Loucy (cell line): Measurements from ENCODE around the gene OSBPL2.

Source experiments
- H2AFZ ChIP-seq: fragments of 200-600 bp; sonication (generic); 2 replicates; pipeline ENCODE4 v1.6.0; 2016; ENCODE audit warnings: antibody characterized with exemption, mild to moderate bottlenecking, low read length, moderate library complexity
- H3F3A ChIP-seq: fragments of 200-600 bp; 2 replicates; pipeline ENCODE4 v1.6.0; 2016; ENCODE audit warnings: antibody characterized with exemption, low read depth, mild to moderate bottlenecking
- H3K27me3 ChIP-seq: fragments of 200-600 bp; sonication (generic); 2 replicates; pipeline ENCODE4 v1.6.1; 2014; ENCODE audit warnings: low read length, mild to moderate bottlenecking; ENCODE audit not compliant: insufficient read depth, poor library complexity, severe bottlenecking
- H3K36me3 ChIP-seq: fragments of 200-600 bp; sonication (generic); 2 replicates; pipeline ENCODE4 v1.6.1; 2016; ENCODE audit warnings: low read length; ENCODE audit not compliant: insufficient read depth
- H3K4me1 ChIP-seq: fragments of 200-600 bp; sonication (generic); 2 replicates; pipeline ENCODE4 v1.5.1; 2014; ENCODE audit warnings: low read length, mild to moderate bottlenecking; ENCODE audit not compliant: insufficient read depth, poor library complexity, severe bottlenecking
- H3K4me2 ChIP-seq: fragments of 200-600 bp; sonication (generic); 2 replicates; pipeline ENCODE4 v1.6.0; 2014; ENCODE audit warnings: antibody characterized with exemption, low read length, low read depth, mild to moderate bottlenecking; ENCODE audit not compliant: poor library complexity, severe bottlenecking
- H3K4me3 ChIP-seq: fragments of 200-600 bp; sonication (generic); 2 replicates; pipeline ENCODE4 v1.5.1; 2014; ENCODE audit warnings: low read length, mild to moderate bottlenecking, mixed read lengths; ENCODE audit not compliant: poor library complexity, severe bottlenecking
- H3K79me2 ChIP-seq: fragments of 200-600 bp; sonication (generic); 2 replicates; pipeline ENCODE4 v1.6.1; 2014; ENCODE audit warnings: low read length; ENCODE audit not compliant: insufficient read depth
- H3K9ac ChIP-seq: fragments of 200-600 bp; sonication (generic); 2 replicates; pipeline ENCODE4 v1.6.0; 2014; ENCODE audit warnings: mild to moderate bottlenecking, low read depth, low read length, moderate library complexity; ENCODE audit not compliant: poor library complexity, severe bottlenecking
- H3K9me2 ChIP-seq: fragments of 200-600 bp; sonication (generic); replicated peaks from 2 replicates; pipeline ENCODE4 v1.6.1; 2016; ENCODE audit warnings: low read depth, low read length, mixed read lengths
- H3K9me3 ChIP-seq: fragments of 200-600 bp; sonication (generic); 2 replicates; pipeline ENCODE4 v1.6.1; 2014; ENCODE audit warnings: mild to moderate bottlenecking, antibody characterized with exemption, low read length, low read depth; ENCODE audit not compliant: insufficient read depth
- H4K20me1 ChIP-seq: fragments of 200-600 bp; sonication (generic); 2 replicates; pipeline ENCODE4 v1.6.0; 2014; ENCODE audit warnings: antibody characterized with exemption, low read length, mild to moderate bottlenecking; ENCODE audit not compliant: insufficient read depth, poor library complexity, severe bottlenecking
- CTCF ChIP-seq: fragments of 200-600 bp; sonication (generic); conservative IDR thresholded peaks from 2 replicates; pipeline ENCODE4 v1.5.1; 2014; ENCODE audit warnings: mild to moderate bottlenecking, antibody characterized with exemption, low read length
- EZH2phosphoT487 ChIP-seq: fragments of 200-600 bp; IDR thresholded peaks from 2 replicates; pipeline ENCODE4 v1.6.1; 2018; ENCODE audit warnings: antibody characterized with exemption, mild to moderate bottlenecking, moderate library complexity, borderline replicate concordance

Gene OSBPL2

GRCh38 chr20:62225820-62226635 is 12.3 kb upstream of the OSBPL2 start:
- Histone ChIP-seq H3K4me2 (no peak overlapping the region), H3K4me3 (no peak overlapping the region), H2AFZ (no peak overlapping the region), H3K9me3 (no peaks in the 10 kb centered on the region), H3K9ac (no peak overlapping the region), H4K20me1 (no peaks in the 10 kb centered on the region), H3F3A (no peaks in the 10 kb centered on the region), H3K79me2 (no peaks in the 10 kb centered on the region), H3K27me3 (no peaks in the 10 kb centered on the region), H3K9me2 (no peaks in the 10 kb centered on the region), H3K36me3 (no peaks in the 10 kb centered on the region), H3K4me1 (no peaks in the 10 kb centered on the region)
- no peak for TF ChIP-seq CTCF
- TF ChIP-seq EZH2phosphoT487 = no peak

- Histone ChIP-seq H3K36me3 (no peaks in the 10 kb centered on the region), H2AFZ (no peak overlapping the region), H3K27me3 (no peaks in the 10 kb centered on the region), H3K4me2 (no peak overlapping the region), H3K9me3 (no peaks in the 10 kb centered on the region), H3K9me2 (no peaks in the 10 kb centered on the region), H4K20me1 (no peaks in the 10 kb centered on the region), H3K79me2 (no peaks in the 10 kb centered on the region), H3K9ac (no peak overlapping the region), H3K4me1 (no peaks in the 10 kb centered on the region), H3K4me3 (no peak overlapping the region), H3F3A (no peaks in the 10 kb centered on the region)
- TF ChIP-seq CTCF = no peak
- TF ChIP-seq EZH2phosphoT487 = no peak
These were observed 11.4 kb upstream of the OSBPL2 start for GRCh38 chr20:62226707-62227590.

GRCh38 chr20:62227591-62227976 is 10.7 kb upstream of the OSBPL2 start:
- H3K9ac ChIP-seq = no peak overlapping the region
- H3K9me2 ChIP-seq = no peaks in the 10 kb centered on the region
- TF ChIP-seq CTCF = no peak
- TF ChIP-seq EZH2phosphoT487 = no peak
- H3K4me2 ChIP-seq = no peak overlapping the region
- no peak overlapping the region for H3K4me3 ChIP-seq
- H2AFZ ChIP-seq = no peak overlapping the region
- no peaks in the 10 kb centered on the region for H3F3A ChIP-seq
- H3K9me3 ChIP-seq = no peaks in the 10 kb centered on the region
- H3K36me3 ChIP-seq = no peaks in the 10 kb centered on the region
- no peaks in the 10 kb centered on the region for H3K4me1 ChIP-seq
- H3K27me3 ChIP-seq = no peaks in the 10 kb centered on the region
- no peaks in the 10 kb centered on the region for H3K79me2 ChIP-seq
- no peaks in the 10 kb centered on the region for H4K20me1 ChIP-seq
